NCI-H2107 treated with DMSO at 0.1 percent for 48 hours (cell line): Measurements from ENCODE around the gene TCF25.

Experiments
- DNase-seq: peaks from one replicate; lab custom pipeline; 2025; ENCODE audit not compliant: unreplicated experiment; lab: John Stamatoyannopoulos, UW

Gene TCF25

DNA sequence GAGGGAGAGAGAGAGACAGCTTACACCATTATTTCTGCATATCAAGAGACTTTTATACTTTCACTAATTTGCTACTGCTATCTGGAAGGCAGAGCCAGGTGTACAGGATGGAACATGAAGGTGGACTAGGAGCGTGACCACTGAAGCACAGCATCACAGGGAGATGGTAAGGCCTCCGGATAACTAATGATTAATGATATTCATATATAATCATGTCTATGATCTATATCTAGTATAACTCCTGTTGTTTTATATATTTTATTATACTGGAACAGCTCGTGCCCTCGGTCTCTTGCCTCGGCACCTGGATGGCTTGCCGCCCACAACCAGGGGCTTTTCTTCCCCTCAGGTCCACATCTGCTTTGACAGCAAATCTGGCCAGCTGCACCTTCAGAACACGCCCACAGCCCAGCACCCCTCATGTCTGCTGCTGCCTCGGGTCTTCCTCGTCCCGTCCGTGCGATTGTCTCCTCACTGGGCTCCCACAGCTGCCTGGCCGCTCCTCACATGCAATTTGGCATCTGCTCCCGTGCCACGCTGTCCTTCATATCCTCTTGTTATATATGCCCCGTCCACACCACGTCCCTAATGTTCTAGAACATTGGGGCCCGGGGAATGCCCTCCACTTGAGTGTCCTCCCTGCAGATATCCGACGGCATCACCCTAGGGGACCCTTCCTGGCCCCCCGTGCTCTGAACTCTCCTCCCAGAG lies 64.9 kb downstream of the TCF25 start:
- no peak for DNase-seq

DNA sequence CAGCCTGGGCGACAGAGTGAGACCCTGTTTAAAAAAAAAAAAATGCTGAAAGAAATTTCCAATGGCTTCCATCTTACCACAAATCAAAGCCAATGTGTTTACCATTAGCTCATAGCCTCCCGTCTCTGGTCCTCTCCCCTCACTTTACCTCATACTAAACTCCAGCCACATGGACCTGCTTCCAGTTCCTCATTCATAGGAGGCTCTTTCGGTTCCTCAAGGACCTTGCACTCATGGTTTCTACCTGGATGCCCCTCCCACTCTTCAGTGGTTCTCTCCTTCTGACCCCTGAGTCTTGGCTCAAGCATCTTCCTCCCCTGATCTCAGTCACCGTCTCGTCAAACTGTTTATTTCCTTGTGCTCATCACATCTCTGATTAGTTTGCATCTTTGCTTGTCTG lies 71.4 kb downstream of the TCF25 start:
- DNase-seq: no peak

DNA sequence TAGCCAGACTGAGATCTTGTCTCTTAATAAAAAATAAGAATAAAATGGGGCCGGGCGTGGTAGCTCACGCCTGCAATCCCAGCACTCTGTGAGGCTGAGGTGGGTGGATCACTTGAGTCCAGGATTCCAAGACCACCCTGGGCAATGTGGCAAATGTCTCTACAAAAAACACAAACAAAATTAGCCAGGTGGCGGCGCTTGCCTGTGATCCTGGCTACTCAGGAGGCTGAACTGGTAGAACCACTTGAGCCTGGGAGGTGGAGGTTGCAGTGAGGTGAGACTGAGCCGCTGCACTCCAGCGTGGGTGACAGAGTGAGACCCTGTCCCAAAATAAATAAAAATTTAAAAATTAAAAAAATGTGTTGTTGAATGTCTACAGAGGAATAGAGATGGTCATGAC lies 72.3 kb downstream of the TCF25 start:
- no peak for DNase-seq

DNA sequence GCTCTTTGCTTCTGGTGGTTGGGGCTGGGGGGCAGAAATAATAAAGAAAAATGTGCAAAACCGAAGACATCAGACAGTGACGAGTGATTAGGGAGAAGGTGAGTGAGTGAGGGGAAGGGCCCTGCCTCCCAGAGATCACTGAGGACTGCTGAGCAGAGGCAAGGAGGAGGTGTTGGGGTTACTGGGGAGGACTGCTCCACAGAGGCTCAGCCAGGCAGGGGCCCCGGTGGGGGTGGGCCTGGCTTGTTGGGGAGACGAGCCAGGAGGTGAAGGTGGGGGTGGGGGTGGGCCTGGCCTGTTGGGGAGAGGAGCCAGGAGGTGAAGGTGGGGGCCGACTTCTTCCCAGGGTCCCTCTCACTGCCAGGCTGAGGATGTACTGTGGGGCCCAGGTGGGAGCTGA lies 73.1 kb downstream of the TCF25 start:
- no peak for DNase-seq

DNA sequence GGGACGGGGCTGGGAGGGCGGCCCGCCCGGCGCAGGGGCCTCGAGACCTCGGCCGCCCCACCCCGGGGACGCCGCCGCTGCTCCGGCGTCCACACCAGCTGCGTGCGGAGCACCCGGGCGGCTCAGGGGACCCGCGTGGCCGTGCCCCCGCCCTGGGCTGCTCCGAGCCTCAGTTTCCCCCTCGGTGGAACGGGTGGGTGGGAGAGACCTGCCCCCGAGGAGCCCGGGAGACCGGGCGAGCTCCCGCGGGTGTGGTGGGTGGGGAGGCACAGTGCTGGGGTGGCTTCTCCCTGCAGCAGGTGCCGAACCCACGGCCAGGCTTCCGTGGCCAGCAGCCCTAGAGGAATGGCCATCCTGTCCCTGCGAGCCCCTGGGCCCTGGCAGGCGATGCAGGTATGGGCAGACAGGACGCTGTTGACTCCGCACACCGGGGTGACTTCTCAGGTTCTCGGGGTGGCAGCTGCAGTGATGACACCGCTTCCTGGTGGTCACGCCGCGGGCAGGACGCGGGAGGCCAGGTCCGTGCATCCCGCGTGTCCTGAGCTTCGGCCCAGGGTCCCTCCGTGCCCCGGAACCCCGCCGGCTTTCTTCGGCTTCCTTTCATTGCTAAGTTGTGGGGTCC lies 75.8 kb downstream of the TCF25 start:
- DNase-seq: no peak

DNA sequence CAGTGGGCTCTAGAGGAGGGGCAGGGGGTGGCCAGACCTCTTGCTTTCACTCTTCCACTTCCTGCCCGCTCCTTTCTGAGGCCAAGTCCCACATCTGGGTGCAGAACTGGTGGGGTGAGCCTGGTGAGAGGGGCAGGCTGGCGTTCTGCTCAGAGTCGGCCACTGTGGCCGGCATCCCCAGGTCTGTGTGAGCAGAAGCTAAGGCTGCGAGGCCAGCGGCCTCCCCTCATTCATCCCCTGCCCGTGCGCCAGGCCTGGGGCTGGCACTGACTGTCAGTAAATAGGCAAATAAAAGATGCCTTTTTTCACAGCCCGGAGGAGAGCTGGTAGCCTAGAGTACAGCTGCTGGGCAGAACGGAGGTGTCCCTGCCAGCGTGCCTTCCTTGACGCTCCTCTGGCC lies 76.4 kb downstream of the TCF25 start:
- no peak for DNase-seq

DNA sequence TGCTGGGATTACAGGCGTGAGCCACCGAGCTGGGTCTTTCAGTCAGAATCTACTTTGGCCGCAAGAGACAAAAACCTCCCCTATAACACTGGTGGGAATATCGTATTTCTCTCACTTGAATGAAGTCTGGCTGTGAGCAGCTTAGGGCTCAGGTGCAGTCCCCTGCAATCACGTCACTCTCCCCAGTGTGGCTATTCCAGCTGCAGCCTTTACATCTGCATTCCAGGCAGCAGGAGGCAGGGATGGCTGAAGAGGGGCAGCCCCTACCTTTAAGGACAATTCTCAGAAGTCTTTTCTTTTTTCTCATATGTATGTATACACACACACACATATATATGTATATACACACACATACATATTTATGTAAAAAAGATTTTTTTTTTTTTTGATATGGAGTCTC lies 78.1 kb downstream of the TCF25 start:
- DNase-seq: peak; percentile 42

DNA sequence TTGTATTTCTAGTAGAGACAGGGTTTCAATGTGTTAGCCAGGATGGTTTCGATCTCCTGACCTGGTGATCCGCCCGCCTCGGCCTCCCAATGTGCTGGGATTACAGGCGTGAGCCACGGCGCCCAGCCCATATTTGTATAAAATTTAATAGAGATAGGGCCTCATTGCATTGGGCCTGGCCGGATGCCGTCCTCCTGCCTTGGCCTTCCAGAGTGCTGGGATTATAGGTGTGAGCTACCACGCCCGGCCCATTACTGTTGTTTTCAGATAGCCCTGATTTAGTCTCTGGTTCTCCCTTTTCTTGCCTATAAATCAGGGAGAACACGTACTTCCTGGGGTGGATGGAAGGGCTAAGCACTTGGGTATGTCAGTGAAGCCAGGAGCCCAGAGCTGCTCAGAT lies 78.7 kb downstream of the TCF25 start:
- no peak for DNase-seq

DNA sequence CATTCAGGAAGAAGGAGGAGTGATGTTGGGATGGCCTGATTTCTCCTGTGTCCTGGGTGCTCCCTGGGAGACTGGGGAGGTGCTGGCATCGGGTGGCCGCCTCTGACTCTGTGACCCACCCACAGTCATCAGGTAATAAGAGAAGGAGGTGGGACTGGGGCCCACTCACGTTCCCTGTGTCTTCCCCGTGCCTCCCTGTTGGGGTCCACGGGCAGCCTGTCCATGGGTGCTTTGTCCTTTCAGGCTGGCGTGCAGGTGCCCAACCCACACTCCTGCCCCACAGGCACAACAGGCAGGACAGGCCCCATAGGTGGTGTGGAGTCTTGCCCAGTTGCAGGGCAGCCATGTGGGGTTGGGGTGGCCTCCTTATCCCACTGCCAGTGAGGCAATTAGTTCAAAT lies 79.2 kb downstream of the TCF25 start:
- DNase-seq: no peak

DNA sequence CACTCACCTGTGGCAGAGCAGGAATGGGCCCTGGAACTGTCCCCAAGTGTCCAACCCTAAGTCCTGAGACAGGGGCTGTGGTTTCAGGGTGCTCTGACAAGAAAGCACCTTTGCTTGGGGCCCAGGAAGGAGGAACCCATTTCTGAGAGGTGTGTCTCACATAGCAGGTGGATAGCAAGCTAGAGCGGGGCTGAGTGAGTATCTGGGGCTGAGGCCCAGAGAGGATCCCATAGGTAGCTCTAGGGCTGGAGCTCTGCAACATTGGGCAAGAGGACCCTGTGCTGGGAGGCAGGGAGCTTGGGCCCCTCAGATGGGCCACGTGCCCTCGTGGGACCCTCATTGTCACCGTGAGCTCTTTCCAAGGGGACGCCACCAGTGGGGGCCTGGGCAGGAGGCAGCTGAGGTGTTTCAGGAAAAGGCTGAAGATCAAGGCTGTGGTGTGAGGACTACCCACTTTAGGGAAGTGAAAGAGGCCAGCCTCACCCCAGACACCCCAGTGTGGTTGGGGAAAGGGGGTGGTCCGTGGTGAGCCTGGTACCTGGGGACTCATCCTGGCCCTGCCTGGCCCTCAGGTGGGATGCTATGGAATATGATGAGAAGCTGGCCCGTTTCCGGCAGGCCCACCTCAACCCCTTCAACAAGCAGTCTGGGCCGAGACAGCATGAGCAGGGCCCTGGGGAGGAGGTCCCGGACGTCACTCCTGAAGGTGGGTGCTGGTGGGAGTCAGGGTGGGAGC lies 80.4 kb downstream of the TCF25 start:
- DNase-seq: no peak

DNA sequence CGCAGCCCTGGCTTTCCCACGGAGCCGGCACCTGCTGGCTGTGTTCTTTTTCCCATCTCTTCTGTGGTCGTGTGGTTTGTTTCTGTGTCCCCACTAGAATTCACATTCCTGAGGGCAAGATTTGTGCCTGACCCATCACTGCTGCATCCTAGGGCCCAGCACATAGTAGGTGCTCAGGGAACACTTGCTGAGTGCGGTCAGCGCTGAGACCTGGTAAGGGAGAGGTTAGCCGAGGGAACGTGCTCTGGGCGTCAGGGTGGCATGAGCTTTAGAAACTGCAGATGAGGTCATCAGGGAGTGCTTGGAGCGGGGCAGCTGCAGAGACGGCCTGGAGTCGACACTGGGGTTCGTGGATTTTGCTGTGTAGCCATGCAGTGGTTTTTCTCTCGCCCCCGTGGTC lies 81.1 kb downstream of the TCF25 start:
- no peak for DNase-seq

DNA sequence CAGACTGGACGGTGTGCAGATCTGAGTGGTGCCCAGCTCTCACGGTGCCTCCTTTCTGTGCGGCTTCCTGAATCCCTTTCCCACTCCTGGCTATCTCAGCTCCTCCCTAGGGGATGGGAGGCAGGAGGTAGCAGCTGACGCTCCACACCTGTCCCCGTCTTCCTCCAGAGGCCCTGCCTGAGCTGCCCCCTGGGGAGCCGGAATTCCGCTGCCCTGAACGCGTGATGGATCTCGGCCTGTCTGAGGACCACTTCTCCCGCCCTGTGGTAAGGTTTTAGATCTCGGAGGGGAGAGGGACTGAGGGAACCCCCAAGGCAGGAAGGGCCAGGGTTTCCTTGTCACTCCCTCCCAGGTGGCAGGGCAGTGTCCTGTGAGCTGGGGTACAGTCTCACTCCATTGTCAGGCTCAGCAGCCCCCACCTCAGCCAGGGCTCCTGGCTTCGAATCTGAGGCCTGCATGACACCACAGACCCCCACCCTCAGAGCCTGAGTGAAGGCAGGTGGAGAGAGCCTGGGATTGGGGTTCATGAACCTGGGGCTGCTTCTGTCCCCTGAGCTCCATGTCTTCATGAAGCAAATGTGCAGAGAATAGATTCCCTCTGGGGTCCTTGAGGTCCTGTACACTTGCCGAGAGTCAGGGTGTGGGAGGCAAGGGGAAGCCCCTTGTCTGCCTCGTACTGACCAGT lies 81.8 kb downstream of the TCF25 start:
- DNase-seq: peak; percentile 43

DNA sequence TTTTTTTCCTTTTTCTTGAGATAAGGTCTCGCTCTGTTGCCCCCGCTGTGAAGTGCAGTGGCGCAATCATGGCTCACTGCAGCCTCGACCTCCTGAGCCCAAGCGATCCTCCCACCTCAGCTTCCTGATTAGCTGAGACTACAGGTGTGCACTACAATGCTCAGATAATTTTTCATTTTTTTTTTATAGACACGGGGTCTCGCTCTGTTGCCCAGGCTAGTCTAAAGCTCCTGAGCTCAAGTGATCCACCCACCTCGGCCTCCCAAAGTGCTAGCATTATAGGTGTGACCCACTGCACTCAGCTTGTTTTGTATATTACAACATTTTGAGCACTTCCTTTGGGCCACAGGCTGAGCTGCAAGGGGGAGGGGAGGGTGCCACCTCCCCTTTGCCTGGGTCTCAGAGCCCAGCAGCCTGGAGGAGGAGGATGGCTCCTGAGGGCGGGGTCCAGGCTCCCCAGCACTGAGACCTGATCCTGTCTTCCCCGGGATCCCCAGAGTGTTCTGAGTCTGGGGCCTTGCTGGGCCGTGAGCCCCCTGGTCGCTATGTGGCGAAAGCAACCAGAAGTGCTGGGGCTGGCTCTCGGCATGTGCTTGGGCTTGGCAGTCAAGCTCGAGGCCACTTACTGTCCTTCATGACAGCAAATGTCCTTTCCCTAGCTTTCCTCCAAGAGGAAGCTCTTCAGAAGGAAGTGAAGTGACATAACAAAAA lies 83.3 kb downstream of the TCF25 start:
- DNase-seq: no peak

DNA sequence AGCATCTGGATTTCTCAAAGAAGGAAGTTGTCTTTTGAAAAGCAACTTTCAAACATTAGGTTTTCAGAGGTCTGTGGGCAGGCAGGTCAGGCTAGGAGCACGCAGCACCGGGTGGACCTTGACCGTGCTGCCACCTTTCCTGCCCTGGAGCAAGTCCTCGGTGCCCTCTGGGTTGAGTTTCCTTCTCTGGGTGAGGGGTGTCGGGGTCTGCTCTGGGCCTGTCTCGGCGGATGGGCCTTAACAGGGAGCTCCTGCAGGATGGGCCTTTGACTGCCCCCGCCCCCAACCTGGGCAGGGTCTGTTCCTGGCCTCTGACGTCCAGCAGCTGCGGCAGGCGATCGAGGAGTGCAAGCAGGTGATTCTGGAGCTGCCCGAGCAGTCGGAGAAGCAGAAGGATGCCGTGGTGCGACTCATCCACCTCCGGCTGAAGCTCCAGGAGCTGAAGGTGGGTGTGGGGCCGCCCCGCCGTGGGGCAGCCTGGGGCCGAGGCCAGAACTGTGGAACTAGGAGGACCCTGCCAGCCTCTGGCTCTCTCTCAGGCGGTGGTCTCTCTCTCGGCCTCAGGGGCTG lies 83.9 kb downstream of the TCF25 start:
- no peak for DNase-seq

DNA sequence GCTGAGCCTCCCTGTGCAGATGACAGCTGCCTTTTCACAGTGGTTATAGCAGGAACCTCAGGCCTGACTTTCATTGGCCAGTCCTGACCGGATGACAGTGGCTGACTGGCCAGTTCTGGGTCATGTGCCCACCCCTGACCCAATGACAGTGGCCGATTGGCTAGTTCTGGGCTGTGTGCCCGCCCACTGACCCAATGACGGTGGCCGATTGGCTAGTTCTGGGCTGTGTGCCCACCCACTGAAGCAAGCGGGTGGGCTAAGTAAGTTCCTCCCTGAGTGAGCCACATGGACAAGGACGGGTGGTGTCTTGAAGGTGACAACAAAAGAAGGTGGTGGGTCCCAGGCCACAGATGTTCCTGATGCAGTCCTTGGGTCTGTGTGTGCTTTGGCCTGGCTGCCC lies 84.7 kb downstream of the TCF25 start:
- DNase-seq: no peak

DNA sequence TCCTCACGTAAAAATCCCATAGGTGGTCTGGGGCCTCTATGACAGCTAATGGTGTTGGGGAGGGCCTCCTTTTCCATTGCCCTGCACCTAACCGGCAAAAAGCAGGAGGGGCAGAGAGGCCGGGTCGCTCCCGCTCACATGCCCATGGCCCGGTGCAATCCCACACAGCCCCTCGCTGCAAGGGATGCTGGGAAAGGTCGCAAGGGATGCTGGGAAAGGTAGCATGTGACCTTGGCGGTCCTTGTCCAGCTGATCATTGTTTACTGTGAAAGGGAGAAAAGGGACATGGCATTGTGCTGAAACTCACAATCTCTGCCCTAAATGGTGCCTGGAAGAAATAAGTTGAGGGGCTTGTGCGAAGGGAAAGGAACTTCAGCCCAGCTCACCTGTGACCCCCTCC lies 85.2 kb downstream of the TCF25 start:
- DNase-seq: no peak

DNA sequence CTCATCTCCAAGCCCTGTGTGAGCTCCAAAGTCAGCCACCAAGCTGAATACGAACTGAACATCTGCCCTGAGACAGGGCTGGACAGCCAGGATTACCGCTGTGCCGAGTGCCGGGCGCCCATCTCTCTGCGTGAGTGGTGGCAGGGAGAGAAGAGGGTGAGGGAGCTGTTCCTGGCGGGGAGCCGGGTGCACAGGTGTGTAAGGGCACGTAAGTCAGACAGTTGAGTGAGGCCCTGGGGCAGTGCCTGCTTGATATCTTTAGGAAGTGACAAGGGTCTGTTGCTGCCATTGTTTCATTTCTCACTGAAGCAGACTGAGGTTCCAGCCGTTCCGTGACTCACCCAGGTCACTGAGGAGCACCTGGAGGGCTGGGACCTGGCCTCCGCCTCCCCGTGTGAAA lies 87.6 kb downstream of the TCF25 start:
- DNase-seq: no peak
